ENCODE data around the gene RNF146.

GRCh38 chr6:127263481-127263880, 3.2 kb upstream of the RNF146 start:
- TF ChIP-seq, protein P1, sequence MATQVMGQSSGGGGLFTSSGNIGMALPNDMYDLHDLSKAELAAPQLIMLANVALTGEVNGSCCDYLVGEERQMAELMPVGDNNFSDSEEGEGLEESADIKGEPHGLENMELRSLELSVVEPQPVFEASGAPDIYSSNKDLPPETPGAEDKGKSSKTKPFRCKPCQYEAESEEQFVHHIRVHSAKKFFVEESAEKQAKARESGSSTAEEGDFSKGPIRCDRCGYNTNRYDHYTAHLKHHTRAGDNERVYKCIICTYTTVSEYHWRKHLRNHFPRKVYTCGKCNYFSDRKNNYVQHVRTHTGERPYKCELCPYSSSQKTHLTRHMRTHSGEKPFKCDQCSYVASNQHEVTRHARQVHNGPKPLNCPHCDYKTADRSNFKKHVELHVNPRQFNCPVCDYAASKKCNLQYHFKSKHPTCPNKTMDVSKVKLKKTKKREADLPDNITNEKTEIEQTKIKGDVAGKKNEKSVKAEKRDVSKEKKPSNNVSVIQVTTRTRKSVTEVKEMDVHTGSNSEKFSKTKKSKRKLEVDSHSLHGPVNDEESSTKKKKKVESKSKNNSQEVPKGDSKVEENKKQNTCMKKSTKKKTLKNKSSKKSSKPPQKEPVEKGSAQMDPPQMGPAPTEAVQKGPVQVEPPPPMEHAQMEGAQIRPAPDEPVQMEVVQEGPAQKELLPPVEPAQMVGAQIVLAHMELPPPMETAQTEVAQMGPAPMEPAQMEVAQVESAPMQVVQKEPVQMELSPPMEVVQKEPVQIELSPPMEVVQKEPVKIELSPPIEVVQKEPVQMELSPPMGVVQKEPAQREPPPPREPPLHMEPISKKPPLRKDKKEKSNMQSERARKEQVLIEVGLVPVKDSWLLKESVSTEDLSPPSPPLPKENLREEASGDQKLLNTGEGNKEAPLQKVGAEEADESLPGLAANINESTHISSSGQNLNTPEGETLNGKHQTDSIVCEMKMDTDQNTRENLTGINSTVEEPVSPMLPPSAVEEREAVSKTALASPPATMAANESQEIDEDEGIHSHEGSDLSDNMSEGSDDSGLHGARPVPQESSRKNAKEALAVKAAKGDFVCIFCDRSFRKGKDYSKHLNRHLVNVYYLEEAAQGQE (IDR thresholded peaks at IDR 0.05; ENCODE audit: insufficient replicate concordance, low read depth): no peak
- TF ChIP-seq CTCF (IDR thresholded peaks at IDR 0.05; ENCODE audit: insufficient read depth, low read length) (no peak), POLR2AphosphoS5 (IDR thresholded peaks at IDR 0.05; ENCODE audit: low read depth) (no peak), SPI1 (IDR thresholded peaks at IDR 0.05; ENCODE audit: borderline replicate concordance, low read depth) (no peak)

Measured in HL-60 (cell line).